ENCODE data around the gene KRTAP25-1. TPM values are rescaled to one million over a fixed set of nuclear protein-coding genes. Genes with fewer than 3 reads are reported as not detected.

KRTAP25-1 gene
- total RNA-seq, 4 donors from 2014 or later = not detected

GRCh38 chr21:30248844-30249243 lies 40.5 kb downstream of the KRTAP25-1 start:
- Histone ChIP-seq H3K36me3 (no peaks in the 10 kb centered on the region), H3K27me3 (no peaks in the 10 kb centered on the region), H3K4me3 (no peak overlapping the region), H3K9me3 (no peaks in the 10 kb centered on the region), H3K27ac (no peak overlapping the region), H3K4me1 (no peaks in the 10 kb centered on the region)
- in situ Hi-C loops (cut with MboI; ENCODE audit: low sequenced_read_pairs in 4 of 4) = no loop called here
- DNase-seq (no peak), ATAC-seq (no peak)
- no peak for TF ChIP-seq POLR2A (IDR thresholded peaks at IDR 0.05)
- TF ChIP-seq CTCF (IDR thresholded peaks at IDR 0.05 in 4 of 5, conservative IDR thresholded peaks at IDR 0.05 in 1 of 5) = no peak
- intact Hi-C loops (cut with DNase I; ENCODE audit: low total_unique reads) = no loop called here

GRCh38 chr21:30245061-30245460 lies 44.3 kb downstream of the KRTAP25-1 start:
- DNase-seq (no peak), ATAC-seq (no peak)
- in situ Hi-C loops (cut with MboI; ENCODE audit: low sequenced_read_pairs in 4 of 4) (no loop called here), intact Hi-C loops (cut with DNase I; ENCODE audit: low total_unique reads) (no loop called here)
- Histone ChIP-seq H3K27me3 (no peaks in the 10 kb centered on the region), H3K4me1 (no peaks in the 10 kb centered on the region), H3K36me3 (no peaks in the 10 kb centered on the region), H3K27ac (no peak overlapping the region), H3K4me3 (no peak overlapping the region), H3K9me3 (no peaks in the 10 kb centered on the region)
- TF ChIP-seq CTCF (IDR thresholded peaks at IDR 0.05 in 4 of 5, conservative IDR thresholded peaks at IDR 0.05 in 1 of 5) (no peak), POLR2A (IDR thresholded peaks at IDR 0.05) (no peak)

GRCh38 chr21:30243691-30244090 lies 45.6 kb downstream of the KRTAP25-1 start:
- no peaks in the 10 kb centered on the region for H3K4me1 ChIP-seq
- in situ Hi-C loops (cut with MboI; ENCODE audit: low sequenced_read_pairs in 4 of 4) = no loop called here
- no peak for DNase-seq
- H3K4me3 ChIP-seq = no peak overlapping the region
- no peak overlapping the region for H3K27ac ChIP-seq
- no peaks in the 10 kb centered on the region for H3K27me3 ChIP-seq
- H3K36me3 ChIP-seq = no peaks in the 10 kb centered on the region
- no peaks in the 10 kb centered on the region for H3K9me3 ChIP-seq
- intact Hi-C loops (cut with DNase I; ENCODE audit: low total_unique reads) = no loop called here
- ATAC-seq = no peak
- TF ChIP-seq CTCF (IDR thresholded peaks at IDR 0.05 in 4 of 5, conservative IDR thresholded peaks at IDR 0.05 in 1 of 5) (no peak), POLR2A (IDR thresholded peaks at IDR 0.05) (no peak)

GRCh38 chr21:30240661-30241060 lies 48.7 kb downstream of the KRTAP25-1 start:
- in situ Hi-C loops (cut with MboI; ENCODE audit: low sequenced_read_pairs in 4 of 4) = no loop called here
- DNase-seq (no peak), ATAC-seq (no peak)
- intact Hi-C loops (cut with DNase I; ENCODE audit: low total_unique reads) = no loop called here
- Histone ChIP-seq H3K4me3 (no peak overlapping the region), H3K36me3 (no peaks in the 10 kb centered on the region), H3K4me1 (no peaks in the 10 kb centered on the region), H3K9me3 (no peaks in the 10 kb centered on the region), H3K27ac (no peak overlapping the region), H3K27me3 (no peaks in the 10 kb centered on the region)
- no peak for TF ChIP-seq POLR2A (IDR thresholded peaks at IDR 0.05)
- TF ChIP-seq CTCF (IDR thresholded peaks at IDR 0.05 in 4 of 5, conservative IDR thresholded peaks at IDR 0.05 in 1 of 5) = no peak

Other genes with a start within 250 kb of the KRTAP25-1 start
- gene CLDN17, start 122.7 kb downstream of the KRTAP25-1 start, total RNA-seq = not detected
- gene CLDN8, start 73.4 kb downstream of the KRTAP25-1 start, total RNA-seq = under 1 TPM in 1 of 4 donors, not detected in 3; 0.34 TPM
- gene KRTAP24-1, start 6.6 kb downstream of the KRTAP25-1 start, total RNA-seq = not detected
- not detected for gene KRTAP26-1, start 30.8 kb upstream of the KRTAP25-1 start, total RNA-seq
- gene KRTAP27-1, start 48.2 kb upstream of the KRTAP25-1 start, total RNA-seq = not detected
- not detected for gene KRTAP23-1, start 59.1 kb upstream of the KRTAP25-1 start, total RNA-seq
- gene KRTAP13-2, start 82.8 kb upstream of the KRTAP25-1 start, total RNA-seq = not detected
- not detected for gene KRTAP13-1, start 106.5 kb upstream of the KRTAP25-1 start, total RNA-seq
- not detected for gene KRTAP13-3, start 136.4 kb upstream of the KRTAP25-1 start, total RNA-seq
- gene KRTAP13-4, start 140.7 kb upstream of the KRTAP25-1 start, total RNA-seq = not detected
- gene KRTAP15-1, start 150.8 kb upstream of the KRTAP25-1 start, total RNA-seq = not detected
- gene KRTAP19-1, start 190.9 kb upstream of the KRTAP25-1 start, total RNA-seq = not detected
- gene KRTAP19-2, start 197.9 kb upstream of the KRTAP25-1 start, total RNA-seq = not detected
- 10 to 100 TPM in 1 of 4 donors, 1 to 10 TPM in 2, not detected in 1; 1.0 to 12.9 (median 5.0) TPM for gene KRTAP19-3, start 202.5 kb upstream of the KRTAP25-1 start, total RNA-seq
- gene KRTAP19-4, start 207.7 kb upstream of the KRTAP25-1 start, total RNA-seq = not detected
- gene KRTAP19-5, start 212.6 kb upstream of the KRTAP25-1 start, total RNA-seq = not detected